Tibial nerve (tissue), 3 donors: Measurements from ENCODE around the gene ARPC1B.

Experiments used
- POLR2A ChIP-seq, 2 donors: fragments of 450-650 bp; IDR thresholded peaks; one replicate each; pipeline ENCODE4 v1.6.1; 2017; ENCODE audit warnings: antibody characterized with exemption in 2 of 2, mild to moderate bottlenecking in 2 of 2, moderate library complexity in 2 of 2
- TF ChIP-seq, protein P1 (sequence below), 5 experiments: fragments of 200-600 bp in 3 of 5; fragments of 450-650 bp in 2 of 5; sonication (generic) in 3 of 5; IDR thresholded peaks; one replicate each; pipeline ENCODE4 v1.5.1; 2016 to 2019; ENCODE audit warnings: antibody characterized with exemption in 5 of 5, mild to moderate bottlenecking in 3 of 5, moderate library complexity in 2 of 5

DNA sequence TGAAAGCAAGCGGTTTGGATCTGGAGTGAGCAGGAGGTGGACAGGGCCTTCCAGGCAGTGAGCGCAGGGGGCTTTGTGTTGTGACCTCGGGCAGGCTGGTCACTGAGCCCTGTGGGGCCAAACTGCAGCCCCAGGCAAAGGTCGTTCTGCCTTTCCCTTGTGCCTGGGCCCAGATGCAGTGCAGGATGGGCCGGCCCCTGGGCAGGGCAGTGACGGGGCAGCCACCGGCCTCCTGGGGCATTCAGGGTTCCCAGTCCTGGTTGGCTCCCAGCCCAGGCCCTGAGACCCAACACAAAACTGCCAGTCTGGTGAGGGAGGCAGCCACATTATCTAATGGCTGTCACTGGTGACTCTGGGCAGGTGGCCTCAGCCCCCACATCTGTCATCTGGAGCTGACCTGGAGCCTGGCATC, 7.1 kb downstream of the ARPC1B start:
- TF ChIP-seq, protein P1, sequence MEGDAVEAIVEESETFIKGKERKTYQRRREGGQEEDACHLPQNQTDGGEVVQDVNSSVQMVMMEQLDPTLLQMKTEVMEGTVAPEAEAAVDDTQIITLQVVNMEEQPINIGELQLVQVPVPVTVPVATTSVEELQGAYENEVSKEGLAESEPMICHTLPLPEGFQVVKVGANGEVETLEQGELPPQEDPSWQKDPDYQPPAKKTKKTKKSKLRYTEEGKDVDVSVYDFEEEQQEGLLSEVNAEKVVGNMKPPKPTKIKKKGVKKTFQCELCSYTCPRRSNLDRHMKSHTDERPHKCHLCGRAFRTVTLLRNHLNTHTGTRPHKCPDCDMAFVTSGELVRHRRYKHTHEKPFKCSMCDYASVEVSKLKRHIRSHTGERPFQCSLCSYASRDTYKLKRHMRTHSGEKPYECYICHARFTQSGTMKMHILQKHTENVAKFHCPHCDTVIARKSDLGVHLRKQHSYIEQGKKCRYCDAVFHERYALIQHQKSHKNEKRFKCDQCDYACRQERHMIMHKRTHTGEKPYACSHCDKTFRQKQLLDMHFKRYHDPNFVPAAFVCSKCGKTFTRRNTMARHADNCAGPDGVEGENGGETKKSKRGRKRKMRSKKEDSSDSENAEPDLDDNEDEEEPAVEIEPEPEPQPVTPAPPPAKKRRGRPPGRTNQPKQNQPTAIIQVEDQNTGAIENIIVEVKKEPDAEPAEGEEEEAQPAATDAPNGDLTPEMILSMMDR (IDR thresholded peaks at IDR 0.05) = no peak
- no peak for TF ChIP-seq POLR2A (IDR thresholded peaks at IDR 0.05)
